IPS DF 19.7 (cell line): ENCODE data around the gene RASAL2.
"Not testable (repeated sequence)": the region's sequence is repeated elsewhere in the genome, so short reads cannot be mapped to it uniquely, and the experiment has no call there.

Experiments used
- DNase-seq: peaks from one replicate; pipeline ENCODE4 v3.0.0-alpha.2; 2013; ENCODE audit warnings: low read depth, low spot score

Gene RASAL2

GRCh38 chr1:178388418-178389145 is 294.7 kb downstream of the RASAL2 start:
- DNase-seq = no peak

DNA sequence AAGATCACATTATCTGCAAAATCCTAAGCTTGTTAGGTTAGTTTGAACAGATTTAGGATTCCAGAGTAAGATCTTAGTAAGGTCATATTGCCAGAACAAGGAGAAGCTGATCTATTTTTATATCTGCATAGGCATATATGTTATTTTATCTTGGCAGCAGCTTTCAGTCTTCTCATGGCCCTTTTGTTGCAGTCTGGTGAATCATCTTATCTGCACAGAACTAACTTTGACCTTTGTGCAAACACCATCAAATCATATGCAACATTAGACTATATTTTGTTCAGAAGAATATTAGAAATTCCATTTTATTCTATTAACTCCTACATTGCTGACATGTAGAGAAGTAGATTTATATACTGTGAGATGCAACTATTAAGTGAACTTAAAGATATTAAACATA is 295.5 kb downstream of the RASAL2 start:
- DNase-seq = no peak

DNA sequence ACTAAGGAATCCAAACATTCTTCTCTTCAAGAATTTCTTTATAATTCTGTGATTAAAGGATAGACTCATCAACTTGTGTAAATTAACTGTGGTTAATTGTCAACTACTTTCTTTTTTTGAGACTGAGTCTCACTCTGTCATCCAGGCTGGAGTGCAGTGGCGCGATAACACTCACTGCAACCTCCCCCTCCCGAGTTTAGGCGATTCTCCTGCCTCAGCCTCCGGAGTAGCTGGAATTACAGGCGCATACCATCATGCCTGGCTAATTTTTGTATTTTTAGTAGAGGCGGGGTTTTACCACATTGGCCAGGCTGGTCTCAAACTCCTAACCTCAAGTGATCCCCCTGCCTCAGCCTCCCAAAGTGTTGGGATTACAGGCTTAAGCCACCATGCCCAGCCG is 296.4 kb downstream of the RASAL2 start:
- not testable (repeated sequence) for DNase-seq

DNA sequence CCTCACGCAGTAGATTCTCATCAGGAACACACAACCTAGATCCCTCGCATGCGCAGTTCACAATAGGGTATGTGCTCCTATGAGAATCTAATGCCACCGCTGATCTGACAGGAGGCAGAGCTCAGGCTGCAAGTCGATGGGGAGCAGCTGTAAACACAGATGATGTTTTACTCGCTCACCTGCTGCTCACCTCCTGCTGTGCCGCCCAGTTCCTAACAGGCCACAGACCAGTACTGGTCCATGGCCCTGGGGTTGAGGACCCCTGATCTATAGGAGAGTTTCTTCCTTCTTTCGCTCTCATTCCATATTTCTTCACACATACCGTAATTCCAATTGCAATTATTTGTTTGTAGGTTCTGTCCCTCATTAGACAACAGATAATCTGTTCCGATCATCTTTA is 299.5 kb downstream of the RASAL2 start:
- no peak for DNase-seq

DNA sequence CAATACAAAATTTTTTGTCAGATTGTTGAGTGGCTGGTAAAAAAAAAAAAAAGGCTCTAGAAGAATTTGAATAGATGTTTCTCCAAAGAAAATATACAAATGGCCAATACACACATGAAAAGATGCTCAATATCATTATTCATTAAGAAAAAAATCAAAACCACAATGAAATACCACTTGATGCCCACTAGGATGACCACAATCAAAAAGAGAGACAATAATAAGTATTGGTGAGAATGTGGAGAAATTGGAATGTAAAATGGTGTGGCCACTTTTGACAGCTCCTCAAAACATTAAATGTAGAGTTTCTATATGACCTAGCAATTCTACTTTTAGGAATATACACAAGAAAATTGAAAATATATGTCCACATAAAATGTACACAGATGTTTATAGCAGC is 302.9 kb downstream of the RASAL2 start:
- DNase-seq = no peak

- DNase-seq = no peak
Observed at GRCh38 chr1:178397678-178398077, 303.8 kb downstream of the RASAL2 start.

GRCh38 chr1:178399177-178399728 is 305.3 kb downstream of the RASAL2 start:
- DNase-seq = no peak

- DNase-seq = no peak
Observed at GRCh38 chr1:178405137-178405536, 311.2 kb downstream of the RASAL2 start.

- no peak for DNase-seq
Observed at GRCh38 chr1:178407215-178407614, 313.3 kb downstream of the RASAL2 start.

DNA sequence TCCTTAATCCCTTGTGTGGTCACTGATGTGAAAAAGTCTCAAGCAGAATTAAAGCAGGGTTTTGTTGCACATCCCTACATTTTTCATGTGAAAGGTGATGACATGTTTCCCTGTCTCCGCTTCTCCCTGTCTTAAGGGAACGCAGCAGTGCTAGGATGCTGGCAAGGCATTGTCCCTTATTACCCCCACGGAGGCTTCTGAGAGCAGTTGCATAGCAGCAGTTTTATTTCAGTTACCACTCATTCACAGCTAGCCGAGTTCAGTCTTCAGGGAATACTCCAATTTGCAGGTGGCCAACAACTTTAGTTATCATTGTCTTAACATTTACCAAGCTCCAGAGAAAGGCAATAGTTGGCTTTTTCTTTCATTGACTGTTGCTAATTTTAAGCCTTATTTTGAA is 313.8 kb downstream of the RASAL2 start:
- DNase-seq = no peak

DNA sequence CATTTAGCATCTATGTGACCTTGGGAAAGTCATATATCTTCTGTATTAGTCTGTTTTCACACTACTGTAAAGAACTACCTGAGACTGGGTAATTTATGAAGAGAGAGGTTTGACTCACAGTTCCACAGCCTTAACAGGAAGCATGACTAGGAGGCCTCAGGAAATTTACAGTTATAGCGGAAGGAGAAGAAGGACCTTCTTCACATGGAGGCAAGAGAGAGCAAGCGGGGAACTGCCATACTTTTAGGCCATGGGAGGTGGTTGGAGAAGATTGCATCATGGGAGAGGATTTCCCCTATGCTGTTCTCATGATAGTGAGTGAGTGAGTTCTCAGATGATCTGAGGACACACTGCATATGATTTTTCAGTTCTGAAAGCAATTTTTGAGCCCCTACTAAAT is 315.0 kb downstream of the RASAL2 start:
- DNase-seq = no peak

GRCh38 chr1:178409541-178409940 is 315.6 kb downstream of the RASAL2 start:
- no peak for DNase-seq

DNA sequence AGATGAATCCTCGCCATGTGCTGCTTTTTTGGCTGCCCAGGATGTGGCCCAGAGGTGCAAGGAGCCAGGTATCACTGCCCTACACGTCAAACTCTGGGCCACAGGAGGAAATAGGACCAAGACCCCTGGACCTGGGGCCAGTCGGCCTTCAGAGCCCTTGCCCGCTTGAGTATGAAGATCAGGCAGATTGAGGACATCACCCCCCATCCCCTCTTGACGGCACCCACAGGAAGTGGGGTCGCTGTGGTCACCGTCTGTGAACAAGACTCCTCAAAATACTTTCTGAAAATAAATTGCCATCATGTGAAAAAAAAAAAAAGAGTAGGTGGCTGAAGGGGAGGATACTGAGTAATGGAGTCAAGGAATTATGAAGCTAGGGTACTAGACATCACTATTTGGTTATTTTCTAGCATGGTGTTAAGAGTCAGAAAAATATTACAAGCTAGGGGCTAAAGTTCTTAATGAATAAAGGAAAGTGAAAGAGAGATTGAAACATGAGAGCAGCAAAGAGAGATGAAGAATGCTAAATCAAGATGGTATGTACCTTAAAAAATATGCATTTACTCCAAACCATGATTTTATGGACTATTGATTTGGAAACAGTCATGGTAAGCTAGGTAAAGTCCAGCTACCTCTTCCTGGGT is 318.0 kb downstream of the RASAL2 start:
- no peak for DNase-seq

GRCh38 chr1:178412400-178412770 is 318.5 kb downstream of the RASAL2 start:
- DNase-seq = no peak

DNA sequence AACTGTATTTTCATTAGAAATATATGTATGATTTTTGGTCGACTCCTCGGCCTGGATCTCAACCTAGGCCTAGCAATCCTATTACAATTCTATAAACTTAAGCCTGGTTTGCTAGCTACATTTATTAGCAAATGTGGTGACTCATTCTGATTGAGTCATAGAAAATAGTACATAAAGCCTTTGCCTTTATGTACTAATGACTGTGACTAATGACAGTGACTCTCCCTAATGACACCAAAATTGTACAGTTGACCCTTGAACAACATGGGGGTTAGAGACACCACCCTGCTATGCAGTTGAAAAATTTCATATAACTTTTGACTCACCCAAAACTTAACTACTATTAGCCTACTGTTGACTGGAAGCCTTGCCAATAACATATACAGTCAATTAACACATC is 324.0 kb downstream of the RASAL2 start:
- no peak for DNase-seq

DNA sequence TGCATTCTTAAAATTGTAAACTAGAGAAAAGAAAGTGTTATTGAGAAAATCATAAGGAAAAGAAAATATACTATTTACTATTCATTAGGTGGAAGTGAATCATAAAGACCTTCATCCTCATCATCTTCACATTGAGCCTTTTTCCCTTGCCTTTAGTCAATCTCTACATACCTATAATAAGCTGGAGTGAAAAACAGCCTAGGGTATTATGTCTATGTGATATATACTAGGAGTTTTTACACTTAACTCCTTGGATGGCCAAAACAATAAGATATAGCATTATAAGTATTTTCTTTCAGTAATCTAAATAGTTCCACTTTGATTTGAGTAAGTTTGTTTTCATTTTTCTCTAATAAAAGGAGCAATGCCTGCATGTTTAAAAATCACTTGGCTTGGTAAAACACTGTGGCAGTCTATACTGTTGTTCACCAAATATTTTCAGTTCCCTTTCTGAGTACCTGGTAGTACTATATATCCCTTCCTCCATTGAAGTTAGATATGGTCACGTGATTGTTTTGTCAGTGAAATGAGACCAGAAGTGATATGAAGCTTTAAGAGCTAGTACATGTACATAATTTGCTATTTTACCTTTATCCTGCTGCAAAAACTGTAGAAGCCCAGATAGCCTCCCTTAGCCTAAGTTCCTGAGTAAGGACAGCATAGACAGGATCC is 324.5 kb downstream of the RASAL2 start:
- no peak for DNase-seq

GRCh38 chr1:178434360-178434759 is 340.5 kb downstream of the RASAL2 start:
- no peak for DNase-seq

DNA sequence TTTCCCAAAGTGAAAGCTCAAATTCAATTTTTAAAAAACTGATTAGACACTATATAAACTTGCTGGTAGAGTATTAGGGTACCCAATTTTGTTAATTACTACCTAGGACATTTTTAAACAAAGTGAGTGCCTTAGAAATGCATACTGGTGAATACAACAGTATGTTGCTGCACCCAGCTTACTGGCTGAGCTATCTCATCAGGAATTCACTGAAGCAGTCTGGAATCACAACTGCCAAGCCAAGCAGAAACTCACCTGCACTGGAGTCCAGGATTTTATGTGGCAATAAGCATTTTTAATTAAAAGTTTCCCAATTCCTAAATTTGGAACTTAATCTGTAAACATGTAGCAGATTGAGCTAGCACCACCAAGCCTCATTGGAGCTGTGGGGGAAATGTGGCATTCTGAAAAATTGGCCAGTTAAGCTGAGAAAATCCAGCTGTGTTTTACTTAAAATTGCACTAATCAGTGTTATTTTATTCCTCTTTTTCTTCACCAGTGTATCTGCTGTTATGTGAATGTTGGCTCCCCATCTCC is 341.1 kb downstream of the RASAL2 start:
- no peak for DNase-seq

GRCh38 chr1:178436899-178437298 is 343.0 kb downstream of the RASAL2 start:
- no peak for DNase-seq

GRCh38 chr1:178438432-178438831 is 344.5 kb downstream of the RASAL2 start:
- DNase-seq = no peak

- DNase-seq = no peak
Observed at GRCh38 chr1:178442925-178443324, 349.0 kb downstream of the RASAL2 start.

- no peak for DNase-seq
Observed at GRCh38 chr1:178450871-178451270, 357.0 kb downstream of the RASAL2 start.
